WTC11 (cell line): ENCODE results near the gene NHS.

Experiments used
- CBFB ChIP-seq: sonication (generic); formaldehyde crosslinking; IDR thresholded peaks from 2 replicates; pipeline ENCODE4 v1.8.1; 2022; ENCODE audit warnings: mild to moderate bottlenecking, low read depth, missing genetic modification reagents
- ELF4 ChIP-seq: sonication (generic); formaldehyde crosslinking; IDR thresholded peaks from 2 replicates; pipeline ENCODE4 v1.8.1; 2022; ENCODE audit warnings: low read depth, mild to moderate bottlenecking, moderate library complexity, missing genetic modification reagents
- JAZF1 ChIP-seq: fragments of 250-450 bp; sonication (Bioruptor Pico); IDR thresholded peaks from 2 replicates; pipeline ENCODE4 v1.9.0; 2021; ENCODE audit warnings: moderate library complexity, mild to moderate bottlenecking, inconsistent platforms
- NFYB ChIP-seq: sonication (generic); formaldehyde crosslinking; conservative IDR thresholded peaks from 2 replicates; pipeline ENCODE4 v1.8.0; 2022; ENCODE audit warnings: low read depth, missing genetic modification reagents
- NR2C2 ChIP-seq: sonication (generic); formaldehyde crosslinking; IDR thresholded peaks from 2 replicates; pipeline ENCODE4 v1.8.0; 2022; ENCODE audit warnings: mild to moderate bottlenecking, missing genetic modification reagents
- ZNF138 ChIP-seq: sonication (generic); formaldehyde crosslinking; conservative IDR thresholded peaks from 2 replicates; pipeline ENCODE4 v1.8.1; 2022; ENCODE audit warnings: mild to moderate bottlenecking, moderate library complexity, missing genetic modification reagents
- ZNF219 ChIP-seq: sonication (generic); formaldehyde crosslinking; IDR thresholded peaks from 2 replicates; pipeline ENCODE4 v1.8.0; 2023; ENCODE audit warnings: missing genetic modification reagents, mild to moderate bottlenecking, borderline replicate concordance
- ZNF416 ChIP-seq: fragments of 250-450 bp; sonication (Bioruptor Pico); IDR thresholded peaks from 2 replicates; pipeline ENCODE4 v1.9.0; 2021; ENCODE audit warnings: mild to moderate bottlenecking, inconsistent platforms
- TF ChIP-seq, protein P1 (sequence below): fragments of 200-600 bp; IDR thresholded peaks from 2 replicates; pipeline ENCODE4 v1.8.0; 2022; ENCODE audit warnings: antibody characterized with exemption
- TF ChIP-seq, protein P2 (sequence below): sonication (generic); formaldehyde crosslinking; conservative IDR thresholded peaks from 2 replicates; pipeline ENCODE4 v1.8.1; 2022; ENCODE audit warnings: mild to moderate bottlenecking, missing genetic modification reagents
- TF ChIP-seq, protein P3 (sequence below): sonication (generic); formaldehyde crosslinking; IDR thresholded peaks from 2 replicates; pipeline ENCODE4 v1.8.0; 2022; ENCODE audit warnings: mild to moderate bottlenecking, missing genetic modification reagents
- TF ChIP-seq, protein P4 (sequence below): sonication (generic); formaldehyde crosslinking; IDR thresholded peaks from 2 replicates; pipeline ENCODE4 v1.8.1; 2022; ENCODE audit warnings: mild to moderate bottlenecking, moderate library complexity, missing genetic modification reagents
- TF ChIP-seq, protein P5 (sequence below): sonication (generic); formaldehyde crosslinking; IDR thresholded peaks from 2 replicates; pipeline ENCODE4 v1.8.0; 2023; ENCODE audit warnings: mild to moderate bottlenecking, missing genetic modification reagents

DNA sequence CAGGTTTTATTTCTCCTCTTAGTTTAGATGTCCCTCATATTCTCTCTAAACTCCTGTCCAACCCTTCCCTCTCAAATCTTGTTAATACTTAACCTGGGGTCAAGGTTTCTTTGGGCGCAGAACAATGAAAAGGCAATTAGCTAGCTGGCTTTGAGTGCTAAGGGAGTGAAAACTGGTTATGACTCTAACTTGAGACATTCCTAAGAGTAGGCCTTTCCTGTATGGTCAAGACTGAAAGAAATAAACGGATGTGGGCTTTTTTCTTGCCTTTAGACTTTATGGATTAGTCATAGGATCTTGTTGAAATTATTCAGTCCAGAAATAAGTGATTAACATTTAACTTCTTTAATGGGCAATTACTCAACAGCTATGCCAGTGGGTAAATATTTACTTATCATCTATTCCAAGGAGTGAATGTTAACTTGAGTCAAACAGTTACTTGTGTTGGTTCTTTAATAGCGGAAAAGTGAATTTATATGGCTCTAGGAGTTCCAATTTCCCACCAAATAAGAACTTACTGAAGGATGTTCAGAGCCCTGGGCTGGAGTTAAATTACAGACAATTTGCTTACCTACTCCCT, 220.5 kb downstream of the NHS start:
- TF ChIP-seq, protein P1, sequence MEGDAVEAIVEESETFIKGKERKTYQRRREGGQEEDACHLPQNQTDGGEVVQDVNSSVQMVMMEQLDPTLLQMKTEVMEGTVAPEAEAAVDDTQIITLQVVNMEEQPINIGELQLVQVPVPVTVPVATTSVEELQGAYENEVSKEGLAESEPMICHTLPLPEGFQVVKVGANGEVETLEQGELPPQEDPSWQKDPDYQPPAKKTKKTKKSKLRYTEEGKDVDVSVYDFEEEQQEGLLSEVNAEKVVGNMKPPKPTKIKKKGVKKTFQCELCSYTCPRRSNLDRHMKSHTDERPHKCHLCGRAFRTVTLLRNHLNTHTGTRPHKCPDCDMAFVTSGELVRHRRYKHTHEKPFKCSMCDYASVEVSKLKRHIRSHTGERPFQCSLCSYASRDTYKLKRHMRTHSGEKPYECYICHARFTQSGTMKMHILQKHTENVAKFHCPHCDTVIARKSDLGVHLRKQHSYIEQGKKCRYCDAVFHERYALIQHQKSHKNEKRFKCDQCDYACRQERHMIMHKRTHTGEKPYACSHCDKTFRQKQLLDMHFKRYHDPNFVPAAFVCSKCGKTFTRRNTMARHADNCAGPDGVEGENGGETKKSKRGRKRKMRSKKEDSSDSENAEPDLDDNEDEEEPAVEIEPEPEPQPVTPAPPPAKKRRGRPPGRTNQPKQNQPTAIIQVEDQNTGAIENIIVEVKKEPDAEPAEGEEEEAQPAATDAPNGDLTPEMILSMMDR, result no peak
- TF ChIP-seq, protein P2, sequence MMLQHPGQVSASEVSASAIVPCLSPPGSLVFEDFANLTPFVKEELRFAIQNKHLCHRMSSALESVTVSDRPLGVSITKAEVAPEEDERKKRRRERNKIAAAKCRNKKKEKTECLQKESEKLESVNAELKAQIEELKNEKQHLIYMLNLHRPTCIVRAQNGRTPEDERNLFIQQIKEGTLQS (CRISPR knock-in tag), result no peak
- TF ChIP-seq ZNF416 (CRISPR knock-in tag), result no peak
- TF ChIP-seq, protein P3, sequence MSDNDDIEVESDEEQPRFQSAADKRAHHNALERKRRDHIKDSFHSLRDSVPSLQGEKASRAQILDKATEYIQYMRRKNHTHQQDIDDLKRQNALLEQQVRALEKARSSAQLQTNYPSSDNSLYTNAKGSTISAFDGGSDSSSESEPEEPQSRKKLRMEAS (CRISPR knock-in tag), result no peak
- TF ChIP-seq CBFB (CRISPR knock-in tag), result no peak
- TF ChIP-seq, protein P4, sequence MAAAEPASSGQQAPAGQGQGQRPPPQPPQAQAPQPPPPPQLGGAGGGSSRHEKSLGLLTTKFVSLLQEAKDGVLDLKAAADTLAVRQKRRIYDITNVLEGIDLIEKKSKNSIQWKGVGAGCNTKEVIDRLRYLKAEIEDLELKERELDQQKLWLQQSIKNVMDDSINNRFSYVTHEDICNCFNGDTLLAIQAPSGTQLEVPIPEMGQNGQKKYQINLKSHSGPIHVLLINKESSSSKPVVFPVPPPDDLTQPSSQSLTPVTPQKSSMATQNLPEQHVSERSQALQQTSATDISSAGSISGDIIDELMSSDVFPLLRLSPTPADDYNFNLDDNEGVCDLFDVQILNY (CRISPR knock-in tag), result no peak
- TF ChIP-seq, protein P5, sequence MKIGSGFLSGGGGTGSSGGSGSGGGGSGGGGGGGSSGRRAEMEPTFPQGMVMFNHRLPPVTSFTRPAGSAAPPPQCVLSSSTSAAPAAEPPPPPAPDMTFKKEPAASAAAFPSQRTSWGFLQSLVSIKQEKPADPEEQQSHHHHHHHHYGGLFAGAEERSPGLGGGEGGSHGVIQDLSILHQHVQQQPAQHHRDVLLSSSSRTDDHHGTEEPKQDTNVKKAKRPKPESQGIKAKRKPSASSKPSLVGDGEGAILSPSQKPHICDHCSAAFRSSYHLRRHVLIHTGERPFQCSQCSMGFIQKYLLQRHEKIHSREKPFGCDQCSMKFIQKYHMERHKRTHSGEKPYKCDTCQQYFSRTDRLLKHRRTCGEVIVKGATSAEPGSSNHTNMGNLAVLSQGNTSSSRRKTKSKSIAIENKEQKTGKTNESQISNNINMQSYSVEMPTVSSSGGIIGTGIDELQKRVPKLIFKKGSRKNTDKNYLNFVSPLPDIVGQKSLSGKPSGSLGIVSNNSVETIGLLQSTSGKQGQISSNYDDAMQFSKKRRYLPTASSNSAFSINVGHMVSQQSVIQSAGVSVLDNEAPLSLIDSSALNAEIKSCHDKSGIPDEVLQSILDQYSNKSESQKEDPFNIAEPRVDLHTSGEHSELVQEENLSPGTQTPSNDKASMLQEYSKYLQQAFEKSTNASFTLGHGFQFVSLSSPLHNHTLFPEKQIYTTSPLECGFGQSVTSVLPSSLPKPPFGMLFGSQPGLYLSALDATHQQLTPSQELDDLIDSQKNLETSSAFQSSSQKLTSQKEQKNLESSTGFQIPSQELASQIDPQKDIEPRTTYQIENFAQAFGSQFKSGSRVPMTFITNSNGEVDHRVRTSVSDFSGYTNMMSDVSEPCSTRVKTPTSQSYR (CRISPR knock-in tag), result no peak
- no peak for TF ChIP-seq ZNF138 (CRISPR knock-in tag)
- no peak for TF ChIP-seq JAZF1 (CRISPR knock-in tag)
- no peak for TF ChIP-seq NFYB (CRISPR knock-in tag)
- TF ChIP-seq NR2C2, result no peak
- TF ChIP-seq ELF4 (CRISPR knock-in tag), result no peak
- no peak for TF ChIP-seq ZNF219 (CRISPR knock-in tag)
